HCT116 (cell line): ENCODE data around the gene CRACR2A. TPM values are rescaled to one million over a fixed set of nuclear protein-coding genes. Genes with fewer than 3 reads are reported as not detected.

ENCODE experiments used
- ATAC-seq: fragments of 200-7000 bp; cut with Tn5 transposase; 2 replicates; pipeline ENCODE4 v1.9.1; 2020; ENCODE audit warnings: mild to moderate bottlenecking, moderate library complexity
- BruUV-seq: library from RNA; stranded (reverse); fragments of 400-500 nt; replicated peaks from 2 replicates; lab custom pipeline; 2021; lab: Mats Ljungman, UMichigan
- CTCF ChIA-PET: fragments of 300-600 bp; sonication (Branson Sonifier 250); formaldehyde crosslinking; loops from one replicate; lab custom pipeline; 2021; ENCODE audit warnings: antibody characterized with exemption; lab: Charles Lee
- POLR2A ChIA-PET: fragments of 300-600, 350-600 bp; sonication (Branson Sonifier 250); formaldehyde crosslinking; loops from one replicate; lab custom pipeline; 2021; ENCODE audit warnings: antibody characterized with exemption; lab: Charles Lee
- RAD21 ChIA-PET, 2 experiments: fragments of 300-600 bp; sonication (Branson Sonifier 250); formaldehyde crosslinking; loops; one replicate each; lab custom pipeline; 2023; ENCODE audit warnings: low total read pairs in 2 of 2; ENCODE audit not compliant: uncharacterized antibody in 2 of 2, unreplicated experiment in 2 of 2, low non-redundant PET in 1 of 2; lab: Charles Lee
- DNase-seq: peaks from one replicate; pipeline ENCODE4 v3.0.0-alpha.2; 2010; ENCODE audit warnings: low read depth, low spot score
- H2AFZ ChIP-seq: fragments of 200-600 bp; shearing (Covaris generic), sonication (generic); 2 replicates; pipeline ENCODE4 v1.6.1; 2017; ENCODE audit warnings: low read depth, mixed run types, mixed read lengths, antibody characterized with exemption, low read length; ENCODE audit not compliant: poor library complexity, severe bottlenecking
- H3K27ac ChIP-seq: 2 replicates; pipeline ENCODE4 v1.5.1; 2012; ENCODE audit warnings: low read depth, low read length
- H3K27me3 ChIP-seq: fragments of 200-600 bp; sonication (generic); 2 replicates; pipeline ENCODE4 v1.6.1; 2016; ENCODE audit warnings: mixed run types, low read length, mixed read lengths; ENCODE audit not compliant: insufficient read depth
- H3K36me3 ChIP-seq, 2 experiments: fragments of 200-500 bp in 1 of 2; fragments of 200-600 bp in 1 of 2; sonication (Bioruptor generic) in 1 of 2; sonication (generic) in 1 of 2; 2 replicates each; pipeline versions ENCODE4 v1.5.1 to v1.6.1; 2014 to 2016; ENCODE audit warnings: low read length in 2 of 2, inconsistent platforms in 1 of 2, mixed read lengths in 1 of 2, mixed run types in 1 of 2; ENCODE audit not compliant: insufficient read depth in 2 of 2, control insufficient read depth in 1 of 2
- H3K4me1 ChIP-seq, 2 experiments: fragments of 200-600 bp in 1 of 2; sonication (generic) in 1 of 2; 2 replicates each; pipeline versions ENCODE4 v1.5.1 to v1.6.1; 2012 to 2017; ENCODE audit warnings: low read length in 2 of 2, inconsistent platforms in 1 of 2, mild to moderate bottlenecking in 1 of 2, mixed read lengths in 1 of 2, mixed run types in 1 of 2, moderate library complexity in 1 of 2; ENCODE audit not compliant: insufficient read depth in 2 of 2, control insufficient read depth in 1 of 2
- H3K4me2 ChIP-seq: fragments of 200-600 bp; sonication (generic); 2 replicates; pipeline ENCODE4 v1.6.1; 2017; ENCODE audit warnings: mixed run types, low read length, mixed read lengths
- H3K4me3 ChIP-seq, 2 experiments: fragments of 200-600 bp in 1 of 2; sonication (generic) in 1 of 2; replicated peaks in 1 of 2; 2 replicates each; pipeline ENCODE4 v1.5.1; 2011 to 2016; ENCODE audit warnings: low read length in 2 of 2, control low read depth in 1 of 2, low read depth in 1 of 2, mild to moderate bottlenecking in 1 of 2, mixed read lengths in 1 of 2, mixed run types in 1 of 2
- H3K79me2 ChIP-seq: fragments of 200-600 bp; sonication (generic); 2 replicates; pipeline ENCODE4 v1.6.1; 2017; ENCODE audit warnings: mild to moderate bottlenecking, mixed run types, low read length, moderate library complexity, mixed read lengths; ENCODE audit not compliant: insufficient read depth
- H3K9ac ChIP-seq: fragments of 200-600 bp; sonication (generic); 2 replicates; pipeline ENCODE4 v1.6.1; 2016; ENCODE audit warnings: low read length, mixed read lengths
- H3K9me2 ChIP-seq: fragments of 200-600 bp; sonication (generic), shearing (Covaris generic); 2 replicates; pipeline ENCODE4 v1.6.1; 2017; ENCODE audit warnings: mixed run types, mild to moderate bottlenecking, moderate library complexity; ENCODE audit not compliant: insufficient read depth
- H3K9me3 ChIP-seq, 2 experiments: fragments of 200-500 bp in 1 of 2; fragments of 200-600 bp in 1 of 2; sonication (Bioruptor generic) in 1 of 2; sonication (generic) in 1 of 2; 2 replicates each; pipeline ENCODE4 v1.6.1; 2014 to 2017; ENCODE audit warnings: low read length in 2 of 2, mixed read lengths in 2 of 2, inconsistent platforms in 1 of 2, low read depth in 1 of 2, mild to moderate bottlenecking in 1 of 2, mixed run types in 1 of 2, moderate library complexity in 1 of 2; ENCODE audit not compliant: control insufficient read depth in 1 of 2, insufficient read depth in 1 of 2
- H4K20me1 ChIP-seq: fragments of 200-600 bp; sonication (generic), shearing (Covaris generic); 2 replicates; pipeline ENCODE4 v1.6.1; 2017; ENCODE audit warnings: mixed run types, mild to moderate bottlenecking, moderate library complexity; ENCODE audit not compliant: insufficient read depth
- ATF3 ChIP-seq: IDR thresholded peaks from 2 replicates; pipeline ENCODE4 v1.6.1; 2012
- CBX3 ChIP-seq: IDR thresholded peaks from 2 replicates; pipeline ENCODE4 v1.6.1; 2012; ENCODE audit warnings: low read depth
- CEBPB ChIP-seq: IDR thresholded peaks from 2 replicates; pipeline ENCODE4 v1.6.1; 2012; ENCODE audit warnings: low read depth
- EGR1 ChIP-seq: IDR thresholded peaks from 2 replicates; pipeline ENCODE4 v1.6.1; 2012; ENCODE audit warnings: low read depth
- EZH2 ChIP-seq: fragments of 200-600 bp; sonication (generic); IDR thresholded peaks from 2 replicates; pipeline ENCODE4 v1.6.1; 2017; ENCODE audit warnings: antibody characterized with exemption, mixed run types
- EZH2phosphoT487 ChIP-seq: fragments of 200-600 bp; IDR thresholded peaks from 2 replicates; pipeline ENCODE4 v1.6.1; 2018; ENCODE audit warnings: antibody characterized with exemption, borderline replicate concordance
- FOSL1 ChIP-seq: IDR thresholded peaks from 2 replicates; pipeline ENCODE4 v1.6.1; 2012; ENCODE audit warnings: low read depth
- JUND ChIP-seq: IDR thresholded peaks from 2 replicates; pipeline ENCODE4 v1.6.1; 2012
- MAX ChIP-seq: IDR thresholded peaks from 2 replicates; pipeline ENCODE4 v1.6.1; 2012
- POLR2A ChIP-seq: IDR thresholded peaks from 2 replicates; pipeline ENCODE4 v1.7.0; 2011; ENCODE audit warnings: borderline replicate concordance; ENCODE audit not compliant: insufficient read depth, insufficient read length; ENCODE audit errors: extremely low read depth
- RAD21 ChIP-seq: IDR thresholded peaks from 2 replicates; pipeline ENCODE4 v1.6.1; 2012; ENCODE audit warnings: low read depth, mild to moderate bottlenecking
- REST ChIP-seq: IDR thresholded peaks from 2 replicates; pipeline ENCODE4 v1.6.1; 2012; ENCODE audit warnings: low read depth
- SP1 ChIP-seq: IDR thresholded peaks from 2 replicates; pipeline ENCODE4 v1.6.1; 2012; ENCODE audit warnings: low read depth
- SRF ChIP-seq: IDR thresholded peaks from 2 replicates; pipeline ENCODE4 v1.6.1; 2012; ENCODE audit warnings: low read depth
- TCF7L2 ChIP-seq: IDR thresholded peaks from 2 replicates; pipeline ENCODE4 v1.7.0; 2011; ENCODE audit warnings: borderline replicate concordance, inconsistent platforms; ENCODE audit not compliant: insufficient read depth, insufficient read length; ENCODE audit errors: extremely low read depth
- YY1 ChIP-seq: IDR thresholded peaks from 2 replicates; pipeline ENCODE4 v1.6.1; 2011; ENCODE audit warnings: low read length, low read depth, moderate library complexity, mild to moderate bottlenecking; ENCODE audit not compliant: insufficient replicate concordance; ENCODE audit errors: extremely low read depth
- ZBTB33 ChIP-seq: IDR thresholded peaks from 2 replicates; pipeline ENCODE4 v1.6.1; 2011; ENCODE audit warnings: mild to moderate bottlenecking, low read length, moderate library complexity; ENCODE audit not compliant: insufficient replicate concordance; ENCODE audit errors: extremely low read depth
- ZFX ChIP-seq: fragments of 450-650 bp; IDR thresholded peaks from 2 replicates; pipeline ENCODE4 v1.6.1; 2017
- ZNF274 ChIP-seq: fragments of 200-500 bp; sonication (Bioruptor generic); IDR thresholded peaks from 2 replicates; pipeline ENCODE4 v1.6.1; 2014; ENCODE audit warnings: mild to moderate bottlenecking, low read depth, low read length, inconsistent platforms
- intact Hi-C: fragments of 100-400 bp; cut with micrococcal nuclease; formaldehyde crosslinking; loops from 2 replicates; pipeline ENCODE4 v1.10.0; 2022
- total RNA-seq: library from RNA; stranded (reverse); gene quantifications from one replicate; pipeline ENCODE4 v1.2.1, GENCODE V29; 2021; ENCODE audit not compliant: unreplicated experiment

The CRACR2A gene
- total RNA-seq, 1 experiment from 2014 or later = 18.4 TPM

- ATAC-seq = no peak
- ChIA-PET POLR2A (no interaction called here), RAD21 (no interaction called here), CTCF (no interaction called here)
- intact Hi-C loops = no loop called here
- no TSS peak for BruUV-seq
- Histone ChIP-seq H3K36me3 (peaks cover 2 to 12% of the 10 kb centered on the region in 2 experiments; a peak in 2 of 4 replicates), H3K4me2 (no peak overlapping the region), H3K27ac (no peak overlapping the region), H2AFZ (no peak overlapping the region), H4K20me1 (no peaks in the 10 kb centered on the region), H3K4me1 (peaks cover 5 to 13% of the 10 kb centered on the region in 2 experiments; a peak in 3 of 4 replicates), H3K9me2 (no peaks in the 10 kb centered on the region), H3K4me3 (no peak overlapping the region), H3K9ac (no peak overlapping the region), H3K79me2 (peaks cover 41% of the 10 kb centered on the region; the same call in 1 of the 2 replicates), H3K27me3 (no peaks in the 10 kb centered on the region), H3K9me3 (peaks cover 0 to 5% of the 10 kb centered on the region in 2 experiments; a peak in 1 of 4 replicates)
- no peak for TF ChIP-seq YY1
- no peak for TF ChIP-seq POLR2A
- no peak for TF ChIP-seq CBX3
- TF ChIP-seq FOSL1 = no peak
- no peak for TF ChIP-seq ZFX
- no peak for TF ChIP-seq SRF
- no peak for TF ChIP-seq RAD21
- TF ChIP-seq JUND = no peak
- no peak for TF ChIP-seq EZH2phosphoT487
- no peak for TF ChIP-seq SP1
- TF ChIP-seq ZBTB33 = no peak
- no peak for TF ChIP-seq TCF7L2
- no peak for TF ChIP-seq REST
- no peak for TF ChIP-seq EZH2
- TF ChIP-seq ZNF274 = no peak
- no peak for TF ChIP-seq CEBPB
- no peak for TF ChIP-seq MAX
- no peak for TF ChIP-seq ATF3
- no peak for TF ChIP-seq EGR1
- no peak for DNase-seq
Observed at GRCh38 chr12:3747543-3747942, 5.4 kb downstream of the CRACR2A start.
